HepG2 (cell line): ENCODE results near the gene DLX3. TPM values are rescaled to one million over a fixed set of nuclear protein-coding genes. Genes with fewer than 3 reads are reported as not detected.
A peak's percentile ranks its signal among the peaks of the same experiment; 100 is the strongest.

Experiments used
- ATAC-seq: fragments of 200-7000 bp; cut with Tn5 transposase; 3 replicates; pipeline ENCODE4 v1.9.1; 2020; ENCODE audit warnings: mild to moderate bottlenecking, moderate library complexity
- BruUV-seq: library from RNA; stranded (reverse); fragments of 400-500 nt; replicated peaks from 2 replicates; lab custom pipeline; 2021; lab: Mats Ljungman, UMichigan
- CTCF ChIA-PET: fragments of 300-600 bp; formaldehyde crosslinking; extraction: SDS; loops from one replicate; lab custom pipeline; 2021; ENCODE audit warnings: low total read pairs, inconsistent platforms, low intra/inter-chr PET ratio; lab: Yijun Ruan, JAX
- POLR2A ChIA-PET: fragments of 350-600 bp; sonication (Branson Sonifier 250); formaldehyde crosslinking; loops from one replicate; lab custom pipeline; 2020; ENCODE audit warnings: antibody characterized with exemption, inconsistent platforms; lab: Yijun Ruan, JAX
- DNase-seq: peaks from one replicate; pipeline ENCODE4 v3.0.0-alpha.2; 2015; ENCODE audit warnings: low spot score
- FAIRE-seq: peaks from 3 replicates; lab custom pipeline; 2011; peaks lifted over from hg19 to GRCh38; lab: Jason Lieb, UNC
- H2AFZ ChIP-seq: one replicate; pipeline ENCODE4 v1.6.1; 2011; ENCODE audit warnings: low read length, inconsistent platforms
- H3K27ac ChIP-seq: fragments of 300-600 bp; 3 replicates; pipeline ENCODE4 v1.8.0; 2011; ENCODE audit warnings: mixed run types, mild to moderate bottlenecking, mixed read lengths, low read length, inconsistent platforms; ENCODE audit not compliant: insufficient read depth; ENCODE audit errors: extremely low read length
- H3K27me3 ChIP-seq, 2 experiments: fragments of 200-600 bp in 1 of 2; 2 replicates in 1 of 2; 3 replicates in 1 of 2; pipeline versions ENCODE4 v1.6.0 to v1.8.0; 2011; ENCODE audit warnings: low read length in 2 of 2, mild to moderate bottlenecking in 2 of 2, moderate library complexity in 2 of 2, inconsistent platforms in 1 of 2; ENCODE audit not compliant: insufficient read depth in 2 of 2, control insufficient read depth in 1 of 2
- H3K36me3 ChIP-seq, 2 experiments: fragments of 200-600 bp in 1 of 2; replicated peaks in 1 of 2; 2 replicates in 1 of 2; 3 replicates in 1 of 2; pipeline versions ENCODE4 v1.5.1 to v1.8.0; 2011; ENCODE audit warnings: low read length in 2 of 2, inconsistent platforms in 1 of 2; ENCODE audit not compliant: insufficient read depth in 2 of 2, control insufficient read depth in 1 of 2
- H3K4me1 ChIP-seq: 2 replicates; pipeline ENCODE4 v1.5.1; 2012; ENCODE audit warnings: low read length, inconsistent platforms; ENCODE audit not compliant: insufficient read depth
- H3K4me2 ChIP-seq: 2 replicates; pipeline ENCODE4 v1.6.0; 2011; ENCODE audit warnings: low read depth, low read length, inconsistent platforms
- H3K4me3 ChIP-seq, 3 experiments: fragments of 200-600 bp in 1 of 3; sonication (generic), shearing (Covaris generic) in 1 of 3; replicated peaks in 1 of 3; 2 replicates each; pipeline ENCODE4 v1.5.1; 2011 to 2016; ENCODE audit warnings: low read length in 3 of 3, inconsistent platforms in 2 of 3, low read depth in 2 of 3, mild to moderate bottlenecking in 2 of 3, control low read depth in 1 of 3, mixed read lengths in 1 of 3; ENCODE audit not compliant: insufficient read depth in 1 of 3
- H3K79me2 ChIP-seq: one replicate; pipeline ENCODE4 v1.6.1; 2011; ENCODE audit warnings: low read length, inconsistent platforms; ENCODE audit not compliant: insufficient read depth
- H3K9ac ChIP-seq: 2 replicates; pipeline ENCODE4 v1.6.0; 2011; ENCODE audit warnings: mild to moderate bottlenecking, low read depth, low read length, inconsistent platforms; ENCODE audit not compliant: insufficient read depth
- H3K9me3 ChIP-seq: 2 replicates; pipeline ENCODE4 v1.5.1; 2012; ENCODE audit warnings: mild to moderate bottlenecking, low read length
- H4K20me1 ChIP-seq: 2 replicates; pipeline ENCODE4 v1.6.0; 2011; ENCODE audit warnings: inconsistent platforms, mild to moderate bottlenecking, low read length, moderate library complexity; ENCODE audit not compliant: insufficient read depth
- BCL6 ChIP-seq: IDR thresholded peaks from 2 replicates; pipeline ENCODE4 v1.6.1; 2016; ENCODE audit warnings: missing genetic modification reagents, missing compliant biosample characterization
- CCDC6 ChIP-seq: sonication (generic); formaldehyde crosslinking; IDR thresholded peaks from 2 replicates; pipeline ENCODE4 v1.8.1; 2022; ENCODE audit warnings: mild to moderate bottlenecking, missing genetic modification reagents, moderate library complexity
- HNF4G ChIP-seq, 2 experiments: sonication (generic) in 1 of 2; formaldehyde crosslinking in 1 of 2; IDR thresholded peaks; 2 replicates each; pipeline versions ENCODE4 v1.4.0 to v1.6.1; 2011 to 2020; ENCODE audit warnings: borderline replicate concordance in 2 of 2, low read depth in 2 of 2, mild to moderate bottlenecking in 2 of 2, low read length in 1 of 2, missing genetic modification reagents in 1 of 2, moderate library complexity in 1 of 2
- KMT2A ChIP-seq: sonication (generic); formaldehyde crosslinking; IDR thresholded peaks from 2 replicates; pipeline ENCODE4 v1.4.0; 2020; ENCODE audit warnings: missing genetic modification reagents
- MNT ChIP-seq: fragments of 450-650 bp; IDR thresholded peaks from 2 replicates; pipeline ENCODE4 v1.6.1; 2016
- MYC ChIP-seq: sonication (generic); formaldehyde crosslinking; IDR thresholded peaks from 2 replicates; pipeline ENCODE4 v1.9.0; 2021; ENCODE audit warnings: missing genetic modification reagents, borderline replicate concordance
- PAWR ChIP-seq: sonication (generic); formaldehyde crosslinking; IDR thresholded peaks from 2 replicates; pipeline ENCODE4 v1.4.0; 2020; ENCODE audit warnings: missing genetic modification reagents, mild to moderate bottlenecking, borderline replicate concordance
- SP4 ChIP-seq: sonication (generic); formaldehyde crosslinking; IDR thresholded peaks from 2 replicates; pipeline ENCODE4 v1.8.1; 2023; ENCODE audit warnings: mild to moderate bottlenecking, missing genetic modification reagents
- TSC22D2 ChIP-seq: sonication (generic); formaldehyde crosslinking; IDR thresholded peaks from 2 replicates; pipeline ENCODE4 v1.5.1; 2020; ENCODE audit warnings: missing genetic modification reagents, mild to moderate bottlenecking, borderline replicate concordance
- ZFP36L2 ChIP-seq: sonication (generic); formaldehyde crosslinking; IDR thresholded peaks from 2 replicates; pipeline ENCODE4 v1.4.0; 2020; ENCODE audit warnings: missing genetic modification reagents
- ZKSCAN8 ChIP-seq: IDR thresholded peaks from 2 replicates; pipeline ENCODE4 v1.6.1; 2016; ENCODE audit warnings: borderline replicate concordance, missing genetic modification reagents, missing compliant biosample characterization
- ZNF101 ChIP-seq: sonication (generic); formaldehyde crosslinking; IDR thresholded peaks from 2 replicates; pipeline ENCODE4 v1.4.0; 2020; ENCODE audit warnings: mild to moderate bottlenecking, low read depth, missing genetic modification reagents, borderline replicate concordance
- ZNF550 ChIP-seq: sonication (generic); formaldehyde crosslinking; IDR thresholded peaks from 2 replicates; pipeline ENCODE4 v1.4.0; 2020; ENCODE audit warnings: mild to moderate bottlenecking, missing genetic modification reagents, borderline replicate concordance
- ZNF574 ChIP-seq: sonication (generic); formaldehyde crosslinking; IDR thresholded peaks from 2 replicates; pipeline ENCODE4 v1.4.0; 2020; ENCODE audit warnings: missing genetic modification reagents
- ZNF607 ChIP-seq: sonication (generic); formaldehyde crosslinking; IDR thresholded peaks from 2 replicates; pipeline ENCODE4 v1.5.1; 2020; ENCODE audit warnings: missing genetic modification reagents, mild to moderate bottlenecking, borderline replicate concordance
- ZNF619 ChIP-seq: sonication (generic); formaldehyde crosslinking; IDR thresholded peaks from 2 replicates; pipeline ENCODE4 v1.4.0; 2020; ENCODE audit warnings: mild to moderate bottlenecking, missing genetic modification reagents
- ZNF672 ChIP-seq: sonication (generic); formaldehyde crosslinking; IDR thresholded peaks from 2 replicates; pipeline ENCODE4 v1.8.1; 2022; ENCODE audit warnings: missing genetic modification reagents
- ZNF879 ChIP-seq: sonication (generic); formaldehyde crosslinking; IDR thresholded peaks from 2 replicates; pipeline ENCODE4 v1.8.1; 2023; ENCODE audit warnings: missing genetic modification reagents
- WGBS: methylation state at CpG from one replicate; pipeline ENCODE4 v1.1.6; 2017; ENCODE audit warnings: low lambda C conversion rate; 5-methylcytosine and 5-hydroxymethylcytosine counted together
- in situ Hi-C: cut with HindIII; loops from 2 replicates; pipeline ENCODE4 v1.10.0; 2017; ENCODE audit warnings: low pct_unique_long_range_greater_than_20kb; ENCODE audit not compliant: extremely low pct_ligation_motif_present
- intact Hi-C: fragments of 100-400 bp; cut with micrococcal nuclease; formaldehyde crosslinking; loops from one replicate; pipeline ENCODE4 v1.10.0; 2022; ENCODE audit not compliant: unreplicated experiment
- polyA plus RNA-seq, 8 experiments: library from polyadenylated mRNA; depleted of rRNA in 3 of 8; stranded (reverse) in 7 of 8; unstranded in 1 of 8; fragments of >200 nt; fragmentation: Illumina TruSeq in 4 of 8; extraction: Trizol in 4 of 8; gene quantifications; 2 replicates each; pipeline versions ENCODE4 v1.2.1 to v1.2.3, GENCODE V29; 2011 to 2016; ENCODE audit warnings: low read depth in 4 of 8, missing spikeins in 1 of 8, mixed read lengths in 1 of 8; ENCODE audit not compliant: insufficient read depth in 1 of 8
- total RNA-seq, 5 experiments: library from RNA; depleted of rRNA; stranded (reverse); fragments of >200 nt; fragmentation: Illumina TruSeq; extraction: Trizol; gene quantifications; 2 replicates each; pipeline ENCODE4 v1.2.3, GENCODE V29; 2016; ENCODE audit warnings: low read depth in 1 of 5

The DLX3 gene
- total and polyA plus RNA-seq, 2 of the 13 experiments (the other 11 are each of a cell fraction or from before 2014, with no cell fraction given), result 0.03 TPM; not detected in 1

- TF ChIP-seq ZNF574 (CRISPR knock-in tag) (0 out of 2 replicates have a peak, but pooled peaks have one; percentile 4), PAWR (CRISPR knock-in tag) (no peak)
These were observed 23.1 kb downstream of the DLX3 start (continued) for GRCh38 chr17:49971848-49972485.

- no peak for ATAC-seq
- peaks cover 4% of the 10 kb centered on the region; the same call in 1 of the 2 replicates for H4K20me1 ChIP-seq
- in situ Hi-C loops, result no loop called here
- H2AFZ ChIP-seq, result no peak overlapping the region
- H3K36me3 ChIP-seq, result no peaks in the 10 kb centered on the region
- peak overlapping the region in 1 of 3 experiments; percentile 68; a peak in 1 of 6 replicates for H3K4me3 ChIP-seq
- ChIA-PET POLR2A (interaction anchor here (1.2 kb wide), 1 partner anchor 20 kb away, joined by 3 read pairs; no protein-coding TSS in a partner anchor), CTCF (no interaction called here)
- BruUV-seq, result no TSS peak
- H3K9ac ChIP-seq, result no peak overlapping the region
- no peak overlapping the region for H3K27ac ChIP-seq
- H3K4me2 ChIP-seq, result peak overlapping the region; percentile 78
- H3K79me2 ChIP-seq, result no peaks in the 10 kb centered on the region
- no peaks in the 10 kb centered on the region for H3K9me3 ChIP-seq
- H3K27me3 ChIP-seq, result peaks cover 42 to 96% of the 10 kb centered on the region in 2 experiments
- no peak for DNase-seq
- peaks cover 40% of the 10 kb centered on the region for H3K4me1 ChIP-seq
- WGBS, result 48% methylated on average over 35 of the region's 35 CpGs
- no peak for FAIRE-seq
- intact Hi-C loops, result no loop called here
- TF ChIP-seq KMT2A (CRISPR knock-in tag), result no peak
- TF ChIP-seq CCDC6 (CRISPR knock-in tag), result no peak
- TF ChIP-seq ZFP36L2 (CRISPR knock-in tag), result no peak
- TF ChIP-seq ZNF879 (CRISPR knock-in tag), result no peak
- TF ChIP-seq ZNF607 (CRISPR knock-in tag), result no peak
- TF ChIP-seq MNT, result no peak
- TF ChIP-seq ZNF672 (CRISPR knock-in tag), result no peak
- no peak for TF ChIP-seq HNF4G (IDR thresholded peaks at IDR 0.05; ENCODE audit: borderline replicate concordance, low read depth, low read length)
- TF ChIP-seq HNF4G (CRISPR knock-in tag; IDR thresholded peaks at IDR 0.05; ENCODE audit: borderline replicate concordance, low read depth), result no peak
- no peak for TF ChIP-seq ZNF101 (CRISPR knock-in tag)
- no peak for TF ChIP-seq TSC22D2 (CRISPR knock-in tag)
- TF ChIP-seq SP4 (CRISPR knock-in tag), result no peak
- no peak for TF ChIP-seq ZNF550
- TF ChIP-seq ZKSCAN8, result no peak
- TF ChIP-seq ZNF619 (CRISPR knock-in tag), result no peak
- no peak for TF ChIP-seq MYC (CRISPR knock-in tag)
- TF ChIP-seq BCL6 (CRISPR knock-in tag), result no peak
These were observed 23.7 kb downstream of the DLX3 start for GRCh38 chr17:49971199-49971847.
